Measurements from ENCODE around the gene FKBP11.

The FKBP11 gene

GRCh38 chr12:48925304-48926011 lies at the start of gene FKBP11:
Gene FKBP11 (minus strand): TSS chr12:48925492. CDS start chr12:48925428, 64 bp downstream.
- DNase-seq: peak; percentile 86

DNA sequence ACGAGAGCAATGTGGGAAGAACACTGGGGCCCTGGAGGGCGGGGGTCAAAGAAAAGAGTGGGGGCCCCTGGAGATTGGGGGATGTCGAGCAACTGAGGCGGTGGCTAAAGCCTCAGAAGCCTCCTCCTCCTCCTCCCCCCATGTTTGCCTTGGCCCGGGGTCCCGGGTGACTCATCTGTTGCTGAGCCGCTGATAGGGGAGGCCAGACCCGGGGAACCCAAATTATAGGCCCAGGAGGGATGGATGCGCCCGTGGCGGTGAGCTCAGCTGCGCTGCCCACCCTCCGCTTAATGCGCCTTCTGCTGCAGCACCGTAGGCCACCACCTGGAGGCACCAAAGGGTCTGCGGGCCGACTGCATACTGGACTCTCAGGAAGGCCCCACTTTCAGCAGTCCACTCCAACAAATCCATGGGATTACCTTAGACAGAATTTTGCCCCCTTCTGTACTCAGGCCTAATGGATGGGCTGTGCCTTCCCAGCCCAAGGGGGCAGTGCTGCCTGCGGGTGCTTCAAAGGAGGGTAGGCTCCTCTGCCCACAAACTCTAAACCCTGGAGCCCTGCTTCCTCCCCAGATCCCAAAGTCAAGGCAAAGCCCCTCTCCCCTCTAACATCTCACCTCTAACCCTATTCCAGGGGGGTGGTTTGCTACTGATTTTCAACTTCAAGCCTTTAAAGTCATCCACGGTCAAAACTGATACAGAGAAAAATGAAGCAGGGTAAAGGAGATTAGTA lies 48.8 kb upstream of the FKBP11 start:
- peak; percentile 38 to 39 for DNase-seq

GRCh38 chr12:48973531-48973930 lies 48.2 kb upstream of the FKBP11 start:
- no peak for DNase-seq

- DNase-seq: no peak
These were observed 47.7 kb upstream of the FKBP11 start for GRCh38 chr12:48972952-48973483.

DNA sequence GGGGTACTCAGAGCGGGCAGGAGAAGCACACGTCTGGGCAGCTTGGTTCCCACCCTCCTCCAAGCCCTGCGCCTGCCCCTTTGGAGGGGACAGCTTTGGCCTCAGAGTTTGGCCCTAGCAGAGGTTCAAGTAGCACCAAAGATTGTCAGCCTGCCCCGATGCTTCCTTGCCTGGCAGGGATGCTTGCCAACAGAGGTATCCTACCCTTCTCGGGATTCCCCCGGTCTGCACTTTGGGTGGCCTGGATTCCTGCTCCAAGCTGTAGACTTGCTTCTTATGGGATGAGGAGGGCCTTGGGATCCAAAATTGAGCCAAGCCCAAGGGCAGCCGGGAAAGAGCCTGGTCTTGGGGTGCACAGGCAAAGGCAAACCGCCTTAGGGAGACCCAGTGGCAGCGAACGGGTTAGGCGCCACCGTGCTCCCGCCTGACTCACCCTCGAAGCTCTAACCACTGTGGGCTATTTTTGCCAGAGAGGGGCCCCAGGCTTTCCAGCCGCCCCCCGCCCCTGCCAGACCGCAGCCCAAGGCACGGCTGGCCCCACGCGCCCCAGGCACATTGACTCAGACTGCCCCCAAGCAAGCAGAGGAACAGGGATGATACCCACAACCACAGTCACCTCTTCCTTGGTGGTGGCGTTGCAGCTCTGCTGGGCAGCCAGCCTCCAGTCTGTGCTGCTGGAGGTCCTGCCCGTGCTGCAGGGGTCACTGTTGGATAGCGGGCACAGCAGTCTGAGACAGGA lies 47.1 kb upstream of the FKBP11 start:
- no peak for DNase-seq

DNA sequence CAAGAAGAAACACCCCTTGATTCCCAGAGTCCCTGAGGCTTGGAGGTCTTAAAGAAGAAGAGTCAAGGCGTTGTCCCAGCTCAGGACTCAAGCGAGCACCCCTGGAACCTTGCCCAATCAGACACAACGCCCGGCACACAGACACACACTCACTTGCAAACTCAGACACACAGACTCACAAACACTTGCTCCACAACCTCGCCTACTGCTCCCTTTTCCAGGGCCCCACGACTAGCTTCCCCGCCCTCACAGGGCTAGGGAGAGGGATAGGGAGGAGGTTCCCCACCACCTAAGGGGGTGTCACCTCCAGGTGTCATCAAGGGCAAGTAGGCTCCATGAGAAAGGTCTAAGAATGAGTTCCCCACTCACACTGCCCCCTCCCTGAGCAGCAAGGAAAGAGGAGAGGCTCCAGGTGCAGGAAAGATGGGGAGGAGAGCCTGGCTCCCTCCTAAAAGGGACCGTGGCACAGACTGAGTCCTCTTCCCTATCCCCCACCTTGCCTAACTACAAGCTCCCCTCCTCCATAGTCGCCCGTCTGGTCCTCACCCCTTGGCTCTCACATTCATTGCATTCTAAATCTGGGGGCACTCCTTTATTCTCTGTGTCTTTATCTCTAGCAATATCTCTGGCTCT lies 45.5 kb upstream of the FKBP11 start:
- DNase-seq: no peak

DNA sequence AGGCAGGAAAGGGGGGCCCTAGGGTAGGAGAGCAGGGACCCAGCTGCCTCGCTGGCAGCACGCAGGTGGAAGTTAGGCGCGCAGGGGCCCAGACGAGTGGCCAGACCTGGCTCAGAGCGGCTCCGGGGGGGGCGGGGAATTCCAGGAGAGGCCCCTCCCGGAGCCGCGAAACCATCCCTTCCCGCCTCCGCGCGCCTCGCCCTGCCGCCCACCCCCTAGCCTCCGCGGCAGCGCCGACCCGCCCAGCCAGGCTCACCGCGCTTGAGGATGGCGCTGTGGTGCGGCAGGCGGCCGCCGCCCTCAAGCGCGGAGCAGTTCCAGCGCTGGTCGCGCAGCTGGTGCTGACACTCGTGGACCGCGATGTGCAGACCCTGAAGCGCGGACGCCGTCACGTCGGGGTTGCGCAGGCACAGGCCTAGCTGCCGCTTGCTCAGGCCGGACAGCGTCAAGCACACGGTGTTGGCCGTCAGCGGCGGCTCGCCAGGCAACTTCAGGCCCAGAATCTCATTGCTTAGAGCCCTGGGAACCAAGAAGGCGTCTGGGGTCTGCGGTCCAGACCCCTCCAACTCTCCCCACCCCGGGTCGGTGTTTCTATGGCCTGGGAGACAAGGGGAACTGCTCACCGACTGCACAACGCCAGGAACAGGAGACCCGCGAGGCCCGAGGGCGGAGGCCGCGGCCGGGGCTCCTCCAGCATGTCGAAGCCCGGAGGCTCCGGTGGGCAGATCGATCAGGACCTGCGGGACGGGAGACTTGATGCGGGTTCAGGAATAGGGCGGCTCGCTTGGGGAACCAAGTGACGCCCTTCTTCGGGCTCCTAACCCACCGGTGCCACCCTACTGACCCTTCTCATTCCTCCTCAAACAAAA lies 44.8 kb upstream of the FKBP11 start:
- peak in 1 of 2 donors; percentile 43 for DNase-seq

GRCh38 chr12:48969160-48969771 lies 44.0 kb upstream of the FKBP11 start:
- DNase-seq: no peak

DNA sequence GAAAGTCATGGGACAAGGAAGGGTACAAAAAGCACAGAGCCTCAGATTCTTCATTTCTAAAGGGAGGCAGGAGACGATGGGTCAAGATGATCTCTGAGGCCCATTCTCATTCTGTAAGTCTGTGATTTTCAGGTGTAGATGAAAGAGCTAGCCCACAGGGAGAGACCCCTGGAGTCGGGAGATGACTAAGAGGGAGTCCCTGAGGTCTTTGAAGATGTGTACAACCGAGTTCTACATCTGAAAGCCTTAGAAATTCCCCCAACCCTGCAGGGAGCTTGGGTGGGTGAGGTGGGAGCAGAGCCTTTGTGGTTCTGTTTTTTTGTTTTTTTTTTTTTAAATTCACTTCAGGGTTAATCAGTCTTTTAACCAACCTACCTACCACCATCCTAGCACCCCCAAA lies 43.2 kb upstream of the FKBP11 start:
- DNase-seq: no peak

GRCh38 chr12:48967991-48968390 lies 42.7 kb upstream of the FKBP11 start:
- DNase-seq: no peak

GRCh38 chr12:48966177-48966895 lies 41.0 kb upstream of the FKBP11 start:
- DNase-seq: no peak

- no peak for DNase-seq
These were observed 40.1 kb upstream of the FKBP11 start for GRCh38 chr12:48965298-48965838.

DNA sequence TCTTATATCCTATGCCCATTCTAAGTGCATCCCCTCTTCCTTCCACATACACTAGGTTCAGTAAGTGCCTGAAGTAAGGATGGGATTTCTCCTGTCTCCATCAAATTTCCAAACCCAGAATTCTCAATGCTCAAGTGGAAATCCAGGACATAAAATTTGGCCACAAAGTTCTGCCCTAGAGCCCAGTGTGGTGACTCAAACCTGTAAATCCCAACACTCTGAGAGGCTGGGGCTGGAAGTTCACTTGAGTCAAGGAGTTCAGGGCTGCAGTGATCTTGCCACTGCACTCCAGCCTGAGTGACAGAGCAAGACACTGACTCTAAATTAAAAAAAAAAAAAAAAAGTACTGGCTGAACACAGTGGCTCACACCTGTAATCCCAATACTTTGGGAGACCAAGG lies 36.5 kb upstream of the FKBP11 start:
- DNase-seq: no peak

DNA sequence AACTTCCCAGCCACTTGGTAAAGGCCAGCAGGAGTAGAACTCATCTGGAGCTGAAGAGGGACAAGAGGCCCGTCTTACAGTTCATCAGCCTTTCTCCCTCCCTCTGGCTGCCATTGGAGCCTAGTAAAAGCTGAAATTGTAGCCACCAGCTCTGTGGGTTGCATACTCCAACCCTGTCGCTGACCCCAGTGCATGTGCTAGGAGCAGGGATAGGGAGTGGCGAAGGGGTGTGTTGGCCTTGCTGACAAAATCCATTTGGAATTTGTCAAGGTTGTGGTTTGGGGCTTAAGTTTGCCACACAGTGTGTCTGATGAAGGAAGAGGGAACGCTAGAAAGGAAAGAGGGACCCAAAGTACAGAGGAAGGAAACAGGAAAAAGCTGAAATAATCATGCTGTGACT lies 36.0 kb upstream of the FKBP11 start:
- DNase-seq: no peak

- DNase-seq: no peak
These were observed 35.5 kb upstream of the FKBP11 start for GRCh38 chr12:48960834-48961233.

- no peak for DNase-seq
These were observed 32.7 kb upstream of the FKBP11 start for GRCh38 chr12:48958049-48958388.

DNA sequence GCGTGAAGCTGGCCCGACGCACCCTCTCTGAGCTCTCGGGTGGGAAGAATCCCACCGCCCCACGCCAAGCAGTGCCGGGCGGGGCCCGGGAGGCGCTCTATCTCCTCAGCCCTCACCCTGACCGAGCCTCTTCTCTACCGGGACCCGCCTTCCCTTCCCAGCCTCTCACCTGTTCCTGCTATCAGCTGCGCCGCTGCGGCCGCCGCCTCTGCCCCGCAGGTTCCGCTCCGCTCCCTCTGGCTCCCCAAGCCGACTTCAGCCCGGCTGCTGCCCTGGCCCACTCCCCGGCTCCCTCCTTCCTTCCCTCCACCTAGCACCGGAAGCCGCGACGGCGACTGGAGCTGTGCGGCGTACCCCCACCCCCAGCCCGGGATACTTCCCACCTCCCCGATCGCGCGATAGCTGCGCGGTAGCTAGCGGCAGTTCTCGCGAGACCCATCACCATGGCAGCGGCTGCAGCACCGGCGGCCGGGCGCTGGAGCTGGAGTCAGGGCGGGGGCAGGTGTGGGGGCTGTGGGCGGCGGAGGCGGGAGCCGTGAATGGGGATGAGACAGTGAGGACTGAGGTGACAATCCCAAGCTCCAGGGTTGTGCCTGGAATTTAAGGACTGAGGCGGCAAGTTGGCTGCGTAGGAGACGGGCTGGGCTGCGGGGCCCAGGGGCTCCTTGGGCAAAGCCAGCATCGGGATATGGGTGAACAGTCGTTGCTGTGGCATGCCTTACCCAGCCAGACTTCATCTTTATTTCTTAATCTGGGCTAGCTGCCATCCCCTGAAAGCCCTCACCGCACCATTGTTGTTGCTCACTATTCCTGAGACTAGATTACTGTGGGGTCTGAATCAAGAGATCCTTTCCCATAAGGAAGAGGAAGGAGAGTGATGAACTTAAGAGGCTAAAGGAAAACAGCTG lies 32.1 kb upstream of the FKBP11 start, which contains the start of gene ARF3:
ARF3 (minus strand) TSS at position 347 of the 908 bp plus-strand sequence. CDS start 16,392 bp downstream, outside the sequence.
- peak; percentile 92 to 93 for DNase-seq

DNA sequence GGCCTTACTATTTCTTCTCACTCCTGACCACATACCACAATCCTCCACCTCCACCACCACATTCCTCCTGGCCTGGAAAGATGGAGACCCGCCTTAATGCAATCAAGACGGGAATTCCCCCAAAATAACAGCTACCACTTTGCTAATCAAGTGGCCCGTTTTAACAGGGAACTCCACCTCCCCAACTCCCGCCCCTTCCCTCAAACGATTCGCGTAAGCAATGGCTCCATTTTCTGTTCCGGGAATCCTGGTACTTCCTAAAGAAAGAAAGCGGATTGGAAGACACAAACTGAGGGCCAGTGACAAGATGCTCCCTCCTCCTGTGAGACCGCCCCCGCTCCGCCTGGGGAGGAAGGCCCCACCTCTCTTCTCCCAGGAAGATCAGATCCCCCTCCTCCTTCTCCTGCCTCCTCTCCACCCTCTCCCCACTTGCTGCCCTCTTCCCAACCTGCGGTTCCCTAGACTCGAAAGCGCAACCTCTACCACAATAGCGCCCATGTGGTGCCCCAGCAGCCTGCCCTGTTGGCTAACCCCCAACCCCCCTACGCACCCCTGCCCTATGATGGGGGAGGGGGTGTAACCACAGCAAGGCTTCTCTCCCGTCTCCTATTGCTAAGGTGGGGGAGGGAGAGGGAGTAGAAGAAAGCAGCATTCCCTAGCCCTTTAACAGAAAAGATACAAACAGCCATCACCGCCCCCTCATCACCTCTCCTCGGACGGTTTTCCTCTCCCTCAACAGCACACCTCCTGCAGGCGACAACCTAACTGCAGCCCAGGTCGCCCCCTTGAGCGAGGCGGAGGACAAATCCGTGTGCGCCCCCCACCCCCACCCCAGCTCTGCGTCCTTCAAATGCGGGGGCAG lies 31.2 kb upstream of the FKBP11 start:
- peak; percentile 42 to 48 for DNase-seq

All from CD4-positive, alpha-beta T cell treated with Interleukin-4 for 1 hour (primary cell).